ENCODE data around the gene PLCG2. TPM values are rescaled to one million over a fixed set of nuclear protein-coding genes. Genes with fewer than 3 reads are reported as not detected.
"Not testable (repeated sequence)": the region's sequence is repeated elsewhere in the genome, so short reads cannot be mapped to it uniquely, and the experiment has no call there.

PLCG2 gene
- polyA plus RNA-seq, 3 donors from 2014 or later = 24.4 to 91.6 (median 46.4) TPM

DNA sequence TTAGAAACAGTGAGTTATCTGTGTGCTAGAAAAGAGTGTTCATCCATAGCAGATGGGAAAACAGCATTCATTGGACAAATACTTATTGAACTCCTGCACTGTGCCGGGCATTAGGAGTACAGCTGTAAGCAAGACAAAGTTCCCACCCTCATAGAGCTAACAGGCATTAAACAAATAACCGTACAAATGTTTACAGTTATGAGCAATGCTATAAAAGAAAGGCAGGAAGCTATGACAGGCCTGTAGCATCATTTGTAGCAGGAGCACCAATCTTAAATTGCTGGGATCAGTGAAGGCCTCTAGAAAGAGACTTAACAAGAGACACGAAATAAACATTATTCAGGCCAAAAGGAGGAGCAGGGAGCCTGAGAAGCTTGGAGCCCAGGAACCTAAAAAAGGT, 216.6 kb downstream of the PLCG2 start:
- Mint-ChIP-seq H3K27ac (peak overlapping the region in 1 of 6 donors; percentile 51), H3K27me3 (ENCODE audit: low read depth in 3 of 3) (no peaks in the 10 kb centered on the region), H3K4me3 (no peak overlapping the region), H3K9me3 (no peaks in the 10 kb centered on the region), H3K4me1 (no peaks in the 10 kb centered on the region), H3K36me3 (peaks cover 0 to 25% (median 12%) of the 10 kb centered on the region in 3 donors)
- DNase-seq = no peak

DNA sequence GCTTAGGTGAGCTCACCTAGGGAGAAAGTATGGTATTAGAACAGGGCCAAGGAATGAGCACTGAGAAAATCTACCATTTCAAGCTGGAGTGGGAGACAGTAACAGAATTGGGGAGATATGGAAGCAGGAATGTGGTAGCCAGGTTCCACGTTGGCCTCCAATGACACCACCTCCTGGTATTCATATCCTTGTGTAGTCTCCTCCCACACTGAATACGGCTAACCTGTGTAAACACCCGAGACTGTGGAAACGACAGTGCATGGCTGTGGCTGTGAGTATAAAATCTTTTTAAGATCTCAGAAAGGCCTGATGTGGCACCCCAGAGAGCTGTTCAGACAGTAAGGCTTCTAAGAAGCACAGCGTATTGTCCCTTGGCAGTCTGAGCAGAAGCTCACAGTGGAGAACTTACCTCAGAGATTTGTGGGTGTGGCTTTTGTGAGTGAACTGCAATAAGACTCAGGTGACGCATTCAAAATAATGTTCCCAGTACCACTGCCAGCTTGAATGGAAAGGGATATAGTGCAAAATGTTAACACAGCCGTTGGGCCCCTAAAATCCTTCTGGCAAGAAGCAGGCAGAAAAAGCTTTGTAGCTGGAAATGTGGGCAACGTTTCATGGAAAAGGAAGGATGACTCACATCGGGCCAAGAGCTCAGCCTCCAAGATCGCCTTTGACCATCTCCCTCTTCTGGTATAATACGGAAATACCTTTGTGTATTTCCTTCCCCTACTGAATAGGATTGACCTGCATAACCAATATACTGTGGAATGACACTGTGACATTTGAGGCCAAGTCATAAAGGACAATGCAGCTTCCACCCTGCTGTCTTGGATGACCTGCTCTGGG, 217.8 kb downstream of the PLCG2 start:
- H3K27me3 Mint-ChIP-seq (ENCODE audit: low read depth in 3 of 3) = no peaks in the 10 kb centered on the region
- no peaks in the 10 kb centered on the region for H3K4me1 Mint-ChIP-seq
- H3K9me3 Mint-ChIP-seq = no peaks in the 10 kb centered on the region
- no peak overlapping the region for H3K27ac Mint-ChIP-seq
- no peak overlapping the region for H3K4me3 Mint-ChIP-seq
- DNase-seq = no peak
- peaks cover 0 to 27% (median 12%) of the 10 kb centered on the region in 3 donors for H3K36me3 Mint-ChIP-seq

DNA sequence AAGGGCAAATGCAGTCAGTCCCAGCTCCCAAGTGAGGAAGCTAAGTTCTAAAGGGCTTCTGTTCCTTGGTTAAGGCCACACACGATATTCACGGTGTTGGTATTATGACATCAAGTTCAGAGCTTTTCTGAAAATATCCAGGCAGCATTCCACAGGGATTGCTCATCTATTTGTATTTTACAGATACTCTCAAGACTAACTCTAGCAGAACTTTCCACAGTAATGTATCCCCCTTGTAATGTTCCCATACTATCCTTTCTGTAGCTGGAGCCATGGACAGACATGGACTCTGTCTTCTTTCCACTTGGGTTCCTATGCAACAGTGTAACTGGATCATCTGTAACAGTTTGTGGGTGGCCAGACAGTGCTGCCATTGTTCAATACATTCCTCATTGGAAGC, 218.6 kb downstream of the PLCG2 start:
- peaks cover 0 to 29% (median 17%) of the 10 kb centered on the region in 3 donors for H3K36me3 Mint-ChIP-seq
- no peaks in the 10 kb centered on the region for H3K27me3 Mint-ChIP-seq (ENCODE audit: low read depth in 3 of 3)
- no peaks in the 10 kb centered on the region for H3K4me1 Mint-ChIP-seq
- H3K4me3 Mint-ChIP-seq = no peak overlapping the region
- no peaks in the 10 kb centered on the region for H3K9me3 Mint-ChIP-seq
- DNase-seq = no peak
- no peak overlapping the region for H3K27ac Mint-ChIP-seq

DNA sequence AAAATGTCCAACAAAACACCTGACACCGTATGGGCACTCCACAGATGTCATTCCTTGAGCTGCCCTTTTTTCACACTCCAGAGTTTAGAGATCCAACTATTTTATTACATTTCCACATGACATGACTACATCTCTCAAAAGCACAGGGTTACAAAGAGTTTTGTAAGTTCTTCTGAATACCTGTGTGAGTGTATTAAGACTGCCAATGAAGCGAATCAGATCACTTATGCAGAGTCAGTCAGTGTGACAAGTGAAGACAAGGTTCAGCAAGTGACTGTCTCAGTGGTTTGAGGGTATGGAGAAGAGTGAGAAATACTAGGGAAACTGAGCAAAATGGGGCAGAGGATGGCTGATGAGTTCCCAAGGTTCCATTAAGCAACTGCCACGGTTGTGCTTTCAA, 223.7 kb downstream of the PLCG2 start:
- Mint-ChIP-seq H3K4me1 (peaks cover 0 to 2% of the 10 kb centered on the region in 2 donors), H3K27ac (peak overlapping the region in 1 of 6 donors; percentile 17), H3K36me3 (peaks cover 4 to 31% (median 16%) of the 10 kb centered on the region in 3 donors), H3K9me3 (no peaks in the 10 kb centered on the region), H3K4me3 (no peak overlapping the region), H3K27me3 (ENCODE audit: low read depth in 3 of 3) (no peaks in the 10 kb centered on the region)
- DNase-seq = no peak

DNA sequence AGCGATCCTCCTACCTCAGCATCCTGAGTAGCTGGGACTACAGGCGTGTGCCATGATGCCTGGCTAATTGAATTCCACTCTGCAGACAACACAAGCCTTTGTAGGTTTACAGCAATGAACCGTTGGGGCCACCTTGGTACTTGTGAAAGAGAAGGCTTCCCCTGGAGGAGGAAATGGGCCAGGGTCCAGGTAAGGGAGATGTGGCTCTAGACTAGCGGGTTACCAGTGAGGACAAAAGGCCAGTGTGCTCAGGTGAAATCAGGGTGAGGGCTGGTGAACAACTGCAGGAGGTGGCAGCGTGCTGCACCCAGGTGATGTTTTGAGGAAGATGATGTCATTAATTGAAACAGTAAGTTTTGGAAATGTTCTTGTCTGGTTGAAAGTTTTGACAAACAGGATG, 225.5 kb downstream of the PLCG2 start:
- H3K9me3 Mint-ChIP-seq = peaks cover 0 to 8% (median 0%) of the 10 kb centered on the region in 6 donors
- peaks cover 3 to 10% of the 10 kb centered on the region in 2 donors for H3K4me1 Mint-ChIP-seq
- H3K27me3 Mint-ChIP-seq (ENCODE audit: low read depth in 3 of 3) = peaks cover 0 to 2% (median 0%) of the 10 kb centered on the region in 3 donors
- no peak for DNase-seq
- H3K36me3 Mint-ChIP-seq = peaks cover 11 to 35% (median 12%) of the 10 kb centered on the region in 3 donors
- H3K4me3 Mint-ChIP-seq = no peak overlapping the region
- no peak overlapping the region for H3K27ac Mint-ChIP-seq

DNA sequence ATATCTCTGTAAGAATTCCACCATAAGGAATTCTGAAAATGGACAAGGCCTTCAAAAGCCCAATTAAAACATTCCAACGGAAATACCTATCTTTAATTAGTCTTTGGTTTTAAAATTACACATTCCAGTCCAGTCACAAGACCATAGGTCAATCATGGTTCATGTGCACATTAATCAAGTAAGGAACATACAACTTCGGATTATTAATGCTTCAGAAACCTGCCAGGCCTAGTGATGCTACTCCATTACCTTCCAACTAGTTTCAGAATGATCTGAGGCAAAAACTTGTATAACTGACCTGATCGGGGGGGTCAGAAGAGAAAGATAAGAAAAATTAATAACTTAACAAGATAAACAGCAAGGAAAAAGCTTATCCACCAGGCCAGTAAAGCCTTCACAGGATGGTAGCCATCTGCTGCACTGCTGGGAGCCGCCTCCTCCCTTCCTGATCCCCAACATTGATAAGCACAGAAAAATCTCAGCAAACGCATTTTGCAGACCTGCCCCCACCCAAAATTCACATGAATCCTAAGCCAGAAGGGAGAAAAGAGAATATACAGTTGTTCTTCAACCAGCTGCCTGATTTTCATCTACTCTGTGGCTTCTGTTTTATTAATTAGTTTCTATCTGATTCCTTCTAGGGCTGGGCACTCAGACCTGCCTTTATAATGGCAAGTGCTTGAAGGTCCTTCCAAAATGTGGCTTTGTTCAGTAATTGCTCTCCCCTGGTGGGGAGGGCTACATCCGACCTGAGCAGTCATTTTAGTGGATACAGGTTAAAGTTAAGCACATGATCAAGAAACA, 226.1 kb downstream of the PLCG2 start:
- H3K36me3 Mint-ChIP-seq = peaks cover 11 to 32% (median 12%) of the 10 kb centered on the region in 3 donors
- DNase-seq = no peak
- peaks cover 8 to 16% of the 10 kb centered on the region in 2 donors for H3K4me1 Mint-ChIP-seq
- peaks cover 0 to 2% (median 0%) of the 10 kb centered on the region in 3 donors for H3K27me3 Mint-ChIP-seq (ENCODE audit: low read depth in 3 of 3)
- H3K4me3 Mint-ChIP-seq = no peak overlapping the region
- no peak overlapping the region for H3K27ac Mint-ChIP-seq
- peaks cover 0 to 8% (median 0%) of the 10 kb centered on the region in 6 donors for H3K9me3 Mint-ChIP-seq

DNA sequence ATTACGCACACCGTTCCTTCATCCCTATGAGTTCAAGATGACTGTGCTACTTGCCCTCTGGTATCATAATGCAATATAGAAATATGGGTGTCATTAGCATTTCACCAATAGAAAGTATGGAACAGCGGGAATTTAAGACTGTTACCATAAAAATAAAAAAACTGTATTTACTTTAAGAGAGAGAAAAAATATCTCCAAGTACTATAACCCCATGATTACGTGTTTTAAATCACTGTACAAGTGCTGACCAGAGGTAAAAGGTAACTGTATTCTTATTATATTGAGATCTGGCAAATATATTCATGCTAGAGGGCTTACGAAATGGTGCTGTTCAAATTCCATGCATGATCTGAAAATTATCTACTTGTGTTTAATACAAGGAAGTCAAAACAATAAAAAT, 226.9 kb downstream of the PLCG2 start:
- peak overlapping the region in 1 of 6 donors; percentile 43 for H3K27ac Mint-ChIP-seq
- peaks cover 11 to 32% (median 12%) of the 10 kb centered on the region in 3 donors for H3K36me3 Mint-ChIP-seq
- peaks cover 0 to 4% (median 0%) of the 10 kb centered on the region in 3 donors for H3K27me3 Mint-ChIP-seq (ENCODE audit: low read depth in 3 of 3)
- no peak overlapping the region for H3K4me3 Mint-ChIP-seq
- DNase-seq = no peak
- peaks cover 16 to 24% of the 10 kb centered on the region in 2 donors for H3K4me1 Mint-ChIP-seq
- H3K9me3 Mint-ChIP-seq = peaks cover 0 to 8% (median 0%) of the 10 kb centered on the region in 6 donors

DNA sequence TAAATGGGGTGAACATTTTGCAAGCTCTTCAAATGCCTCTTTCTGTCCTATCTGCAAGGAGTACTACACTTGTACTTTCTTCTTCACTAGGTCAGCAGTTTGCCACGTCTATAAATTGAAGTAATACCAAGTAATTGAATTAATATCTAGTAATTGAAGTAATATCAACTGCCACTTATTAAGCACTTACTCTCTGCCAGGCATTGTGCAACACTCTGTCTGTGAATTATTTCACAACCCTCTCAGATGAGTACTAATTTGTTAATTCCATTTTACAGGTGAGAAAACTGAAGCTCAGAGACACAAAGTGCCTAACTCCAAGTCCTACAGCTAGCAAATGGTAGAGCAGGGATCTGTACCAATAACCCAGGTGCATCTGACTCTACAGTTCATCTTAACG, 228.1 kb downstream of the PLCG2 start:
- Mint-ChIP-seq H3K4me1 (peaks cover 23 to 34% of the 10 kb centered on the region in 2 donors), H3K4me3 (no peak overlapping the region), H3K27me3 (ENCODE audit: low read depth in 3 of 3) (peaks cover 0 to 6% (median 1%) of the 10 kb centered on the region in 3 donors), H3K27ac (no peak overlapping the region), H3K36me3 (peaks cover 10 to 28% (median 12%) of the 10 kb centered on the region in 3 donors), H3K9me3 (peaks cover 0 to 8% (median 0%) of the 10 kb centered on the region in 6 donors)
- DNase-seq = no peak

DNA sequence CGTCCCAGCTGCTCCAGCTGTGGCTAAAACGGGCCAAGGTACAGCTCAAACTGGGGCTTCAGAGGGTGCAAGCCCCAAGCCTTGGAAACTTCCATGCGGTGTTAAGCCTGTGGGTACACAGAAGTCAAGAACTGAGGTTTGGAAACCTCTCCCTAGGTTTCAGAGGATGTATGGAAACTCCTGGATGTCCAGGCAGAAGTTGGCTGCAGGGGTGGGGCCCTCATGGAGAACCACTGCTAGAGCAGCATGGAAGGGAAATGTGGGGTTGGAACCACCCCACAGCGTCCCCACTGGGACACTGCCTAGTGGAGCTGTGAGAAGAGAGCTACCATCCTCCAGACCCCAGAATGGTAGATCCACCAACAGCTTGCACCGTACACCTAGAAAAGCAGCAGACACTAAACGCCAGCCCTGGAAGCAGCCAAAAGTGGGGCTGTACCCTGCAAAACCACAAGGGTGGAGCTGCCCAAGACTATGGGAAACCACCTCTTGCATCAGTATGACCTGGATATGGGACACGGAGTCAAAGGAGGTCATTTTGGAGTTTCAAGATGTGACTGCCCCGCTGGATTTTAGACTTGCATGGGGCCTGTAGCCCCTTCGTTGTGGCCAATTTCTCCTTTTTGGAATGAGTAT, 230.0 kb downstream of the PLCG2 start:
- no peak for DNase-seq
- Mint-ChIP-seq H3K4me1 (peaks cover 23 to 34% of the 10 kb centered on the region in 2 donors), H3K27me3 (ENCODE audit: low read depth in 3 of 3) (peaks cover 0 to 6% (median 1%) of the 10 kb centered on the region in 3 donors), H3K27ac (peak overlapping the region in 1 of 6 donors; percentile 17), H3K4me3 (peak overlapping the region in 2 of 5 donors; percentile 19 to 36), H3K36me3 (peaks cover 4 to 24% (median 9%) of the 10 kb centered on the region in 3 donors), H3K9me3 (peaks cover 0 to 8% (median 0%) of the 10 kb centered on the region in 6 donors)

DNA sequence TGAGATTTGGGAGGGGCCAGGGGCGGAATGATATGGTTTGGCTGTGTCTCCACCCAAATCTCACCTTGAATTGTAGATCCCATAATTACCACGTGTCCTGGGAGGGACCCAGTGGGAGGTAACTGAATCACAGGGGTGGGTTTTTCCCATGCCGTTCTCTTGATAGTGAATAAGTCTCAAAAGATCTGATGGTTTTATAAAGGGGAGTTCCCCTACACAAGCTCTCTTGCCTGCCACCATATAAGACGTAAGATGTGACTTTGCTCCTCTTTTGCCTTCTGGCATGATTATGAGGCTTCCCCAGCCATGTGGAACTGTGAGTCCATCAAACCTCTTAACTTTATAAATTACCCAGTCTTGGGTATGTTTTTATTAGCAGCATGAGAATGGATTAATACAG, 230.7 kb downstream of the PLCG2 start:
- not testable (repeated sequence) for H3K27ac Mint-ChIP-seq; DNase-seq; H3K9me3 Mint-ChIP-seq; H3K27me3 Mint-ChIP-seq (ENCODE audit: low read depth in 3 of 3)
- Mint-ChIP-seq H3K4me1 (peaks cover 21 to 34% of the 10 kb centered on the region in 2 donors), H3K4me3 (peak overlapping the region in 3 of 5 donors; percentile 88 to 98 (median 89)), H3K36me3 (peaks cover 3 to 23% (median 9%) of the 10 kb centered on the region in 3 donors)

DNA sequence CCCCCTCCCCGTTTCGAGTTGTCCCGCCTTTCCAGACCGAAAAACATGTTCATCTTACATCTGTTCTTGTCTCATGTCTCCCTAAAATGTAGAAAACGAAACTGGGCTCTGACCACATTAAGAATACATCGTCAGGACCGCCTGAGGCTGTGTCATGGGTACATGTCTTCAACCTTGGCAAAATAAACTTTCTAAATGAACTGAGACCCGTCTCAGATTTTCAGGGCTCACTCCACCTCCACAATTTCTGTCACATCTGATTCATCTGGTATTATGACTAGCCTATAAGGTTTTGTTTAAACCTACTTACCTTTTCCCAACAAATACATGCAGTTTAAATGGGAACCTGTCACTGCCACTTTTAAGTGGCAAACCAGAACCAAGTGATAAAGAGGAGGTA, 231.6 kb downstream of the PLCG2 start:
- peak overlapping the region in 5 of 6 donors; percentile 73 to 87 (median 84) for H3K27ac Mint-ChIP-seq
- peak overlapping the region; percentile 88 to 98 (median 89) for H3K4me3 Mint-ChIP-seq
- H3K9me3 Mint-ChIP-seq = peaks cover 0 to 8% (median 3%) of the 10 kb centered on the region in 6 donors
- H3K36me3 Mint-ChIP-seq = peaks cover 3 to 20% (median 9%) of the 10 kb centered on the region in 3 donors
- H3K27me3 Mint-ChIP-seq (ENCODE audit: low read depth in 3 of 3) = peaks cover 0 to 13% (median 1%) of the 10 kb centered on the region in 3 donors
- DNase-seq = no peak
- peaks cover 21 to 34% of the 10 kb centered on the region in 2 donors for H3K4me1 Mint-ChIP-seq

DNA sequence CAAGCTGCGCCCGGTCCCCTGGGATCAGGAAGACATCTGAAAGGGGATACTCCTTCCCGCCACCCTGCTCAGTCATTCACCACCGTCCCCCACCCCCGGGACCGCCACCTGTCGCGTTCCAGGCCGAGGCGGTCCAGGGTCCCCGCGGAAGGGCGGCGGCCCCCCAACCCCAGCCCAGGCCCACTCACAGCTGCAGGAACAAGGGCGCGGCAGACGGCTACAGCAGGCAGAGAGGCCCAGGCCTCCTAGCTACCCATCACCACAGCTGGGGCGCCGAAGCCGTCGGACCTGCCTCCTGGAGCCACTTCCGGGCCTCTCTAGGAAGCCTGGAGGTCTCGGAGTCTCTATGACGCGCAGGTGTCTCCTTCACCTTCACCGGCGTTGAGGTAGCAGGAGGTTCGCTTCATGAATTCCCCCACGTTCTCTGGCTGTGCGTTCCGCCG, 232.1 kb downstream of the PLCG2 start, which contains the start of gene SDR42E1:
Gene SDR42E1 (minus strand): TSS at position 272 of the 443 bp plus-strand sequence. CDS start 10,612 bp downstream, outside the sequence.
- Mint-ChIP-seq H3K36me3 (peaks cover 3 to 18% (median 9%) of the 10 kb centered on the region in 3 donors), H3K4me1 (peaks cover 21 to 34% of the 10 kb centered on the region in 2 donors), H3K27ac (peak within 1 kb of the TSS in 5 of 6 donors; percentile 73 to 87 (median 85)), H3K9me3 (peaks cover 0 to 8% (median 3%) of the 10 kb centered on the region in 6 donors), H3K27me3 (ENCODE audit: low read depth in 3 of 3) (peaks cover 0 to 13% (median 1%) of the 10 kb centered on the region in 3 donors), H3K4me3 (peak within 1 kb of the TSS; percentile 88 to 98 (median 89))
- peak; percentile 48 to 58 (median 53) for DNase-seq
